Measurements from ENCODE around the gene PRPF39.
A peak's percentile ranks its signal among the peaks of the same experiment; 100 is the strongest.

Gene PRPF39

GRCh38 chr14:45084946-45085346 lies 1.0 kb downstream of the PRPF39 start:
- Histone ChIP-seq H3K4me2 (ENCODE audit: low read length) (peak overlapping the region; percentile 83), H3K9ac (no peak overlapping the region), H3K36me3 (ENCODE audit: control insufficient read depth, insufficient read depth, low read length) (no peaks in the 10 kb centered on the region), H3K27me3 (ENCODE audit: control insufficient read depth, insufficient read depth, low read length) (no peaks in the 10 kb centered on the region), H3K4me3 (ENCODE audit: low read depth, low read length) (peak overlapping the region; percentile 93), H3K27ac (no peak overlapping the region), H3K9me3 (ENCODE audit: control insufficient read depth, low read length) (no peaks in the 10 kb centered on the region), H3K79me2 (peaks cover 28% of the 10 kb centered on the region), H3K4me1 (peaks cover 3% of the 10 kb centered on the region), H2AFZ (no peak overlapping the region)
- TF ChIP-seq CTCF (IDR thresholded peaks at IDR 0.05) = no peak

GRCh38 chr14:45089813-45090212 lies 5.9 kb downstream of the PRPF39 start:
- no peaks in the 10 kb centered on the region for H3K36me3 ChIP-seq (ENCODE audit: control insufficient read depth, insufficient read depth, low read length)
- no peaks in the 10 kb centered on the region for H3K9me3 ChIP-seq (ENCODE audit: control insufficient read depth, low read length)
- H3K4me2 ChIP-seq (ENCODE audit: low read length) = no peak overlapping the region
- H3K4me3 ChIP-seq (ENCODE audit: low read depth, low read length) = no peak overlapping the region
- H3K27ac ChIP-seq = no peak overlapping the region
- H2AFZ ChIP-seq = no peak overlapping the region
- no peaks in the 10 kb centered on the region for H3K27me3 ChIP-seq (ENCODE audit: control insufficient read depth, insufficient read depth, low read length)
- H3K4me1 ChIP-seq = peaks cover 3% of the 10 kb centered on the region
- H3K79me2 ChIP-seq = peaks cover 43% of the 10 kb centered on the region
- TF ChIP-seq CTCF (IDR thresholded peaks at IDR 0.05) = no peak
- H3K9ac ChIP-seq = no peak overlapping the region

GRCh38 chr14:45091710-45092109 lies 7.8 kb downstream of the PRPF39 start:
- no peak for TF ChIP-seq CTCF (IDR thresholded peaks at IDR 0.05)
- Histone ChIP-seq H3K79me2 (peaks cover 30% of the 10 kb centered on the region), H3K27ac (no peak overlapping the region), H3K36me3 (ENCODE audit: control insufficient read depth, insufficient read depth, low read length) (no peaks in the 10 kb centered on the region), H3K4me2 (ENCODE audit: low read length) (no peak overlapping the region), H3K4me3 (ENCODE audit: low read depth, low read length) (no peak overlapping the region), H3K9ac (no peak overlapping the region), H3K27me3 (ENCODE audit: control insufficient read depth, insufficient read depth, low read length) (no peaks in the 10 kb centered on the region), H3K9me3 (ENCODE audit: control insufficient read depth, low read length) (no peaks in the 10 kb centered on the region), H3K4me1 (no peaks in the 10 kb centered on the region), H2AFZ (no peak overlapping the region)

GRCh38 chr14:45094275-45094674 lies 10.4 kb downstream of the PRPF39 start:
- H3K4me2 ChIP-seq (ENCODE audit: low read length) = no peak overlapping the region
- no peak overlapping the region for H3K9ac ChIP-seq
- peaks cover 19% of the 10 kb centered on the region for H3K79me2 ChIP-seq
- H3K27me3 ChIP-seq (ENCODE audit: control insufficient read depth, insufficient read depth, low read length) = no peaks in the 10 kb centered on the region
- H3K4me1 ChIP-seq = no peaks in the 10 kb centered on the region
- H3K9me3 ChIP-seq (ENCODE audit: control insufficient read depth, low read length) = no peaks in the 10 kb centered on the region
- no peaks in the 10 kb centered on the region for H3K36me3 ChIP-seq (ENCODE audit: control insufficient read depth, insufficient read depth, low read length)
- H2AFZ ChIP-seq = no peak overlapping the region
- H3K4me3 ChIP-seq (ENCODE audit: low read depth, low read length) = no peak overlapping the region
- no peak for TF ChIP-seq CTCF (IDR thresholded peaks at IDR 0.05)
- no peak overlapping the region for H3K27ac ChIP-seq

- H3K79me2 ChIP-seq = peaks cover 19% of the 10 kb centered on the region
- H3K36me3 ChIP-seq (ENCODE audit: control insufficient read depth, insufficient read depth, low read length) = no peaks in the 10 kb centered on the region
- no peaks in the 10 kb centered on the region for H3K9me3 ChIP-seq (ENCODE audit: control insufficient read depth, low read length)
Observed at GRCh38 chr14:45095143-45095542, 11.2 kb downstream of the PRPF39 start.

More at GRCh38 chr14:45095143-45095542, 11.2 kb downstream of the PRPF39 start:
- no peak for TF ChIP-seq CTCF (IDR thresholded peaks at IDR 0.05)
- Histone ChIP-seq H3K27me3 (ENCODE audit: control insufficient read depth, insufficient read depth, low read length) (no peaks in the 10 kb centered on the region), H2AFZ (no peak overlapping the region), H3K4me1 (no peaks in the 10 kb centered on the region), H3K4me3 (ENCODE audit: low read depth, low read length) (no peak overlapping the region), H3K9ac (no peak overlapping the region), H3K27ac (no peak overlapping the region), H3K4me2 (ENCODE audit: low read length) (no peak overlapping the region)

Data from parathyroid adenoma (tissue), 2 donors.